HepG2 (cell line): ENCODE data around the gene PRR23E. TPM values are rescaled to one million over a fixed set of nuclear protein-coding genes. Genes with fewer than 3 reads are reported as not detected.

Source experiments
- CERS6 ChIP-seq: sonication (generic); formaldehyde crosslinking; IDR thresholded peaks from 2 replicates; pipeline ENCODE4 v1.5.0; 2020; ENCODE audit warnings: missing genetic modification reagents
- CTCF ChIP-seq: sonication (generic); formaldehyde crosslinking; IDR thresholded peaks from 2 replicates; pipeline ENCODE4 v1.5.0; 2020; ENCODE audit warnings: mild to moderate bottlenecking, missing genetic modification reagents, moderate library complexity
- HMGXB3 ChIP-seq: sonication (generic); formaldehyde crosslinking; IDR thresholded peaks from 2 replicates; pipeline ENCODE4 v1.4.0; 2020; ENCODE audit warnings: missing genetic modification reagents, borderline replicate concordance
- NR2F2 ChIP-seq: IDR thresholded peaks from 2 replicates; pipeline ENCODE4 v1.6.1; 2012; ENCODE audit warnings: low read depth, inconsistent platforms, borderline replicate concordance
- RERE ChIP-seq: IDR thresholded peaks from 2 replicates; pipeline ENCODE4 v1.6.1; 2016; ENCODE audit warnings: low read depth, missing genetic modification reagents, missing compliant biosample characterization
- SCMH1 ChIP-seq: sonication (generic); formaldehyde crosslinking; IDR thresholded peaks from 2 replicates; pipeline ENCODE4 v1.9.0; 2021; ENCODE audit warnings: missing genetic modification reagents, mild to moderate bottlenecking, borderline replicate concordance
- SUZ12 ChIP-seq: fragments of 150-350 bp; IDR thresholded peaks from 2 replicates; pipeline ENCODE4 v1.6.1; 2014; ENCODE audit warnings: low read depth, low read length
- TAF1 ChIP-seq: sonication (generic); formaldehyde crosslinking; IDR thresholded peaks from 2 replicates; pipeline ENCODE4 v1.4.0; 2020; ENCODE audit warnings: missing genetic modification reagents
- THRA ChIP-seq: sonication (generic); formaldehyde crosslinking; IDR thresholded peaks from 2 replicates; pipeline ENCODE4 v1.4.0; 2020; ENCODE audit warnings: missing genetic modification reagents, borderline replicate concordance
- ZFAT ChIP-seq: sonication (generic); formaldehyde crosslinking; conservative IDR thresholded peaks from 2 replicates; pipeline ENCODE4 v1.8.1; 2023; ENCODE audit warnings: missing genetic modification reagents, inconsistent platforms
- ZMAT3 ChIP-seq: sonication (generic); formaldehyde crosslinking; conservative IDR thresholded peaks from 2 replicates; pipeline ENCODE4 v1.7.0; 2021; ENCODE audit warnings: missing genetic modification reagents
- ZMYM3 ChIP-seq: sonication (generic); formaldehyde crosslinking; IDR thresholded peaks from 2 replicates; pipeline ENCODE4 v1.5.1; 2020; ENCODE audit warnings: mild to moderate bottlenecking, missing genetic modification reagents
- ZNF747 ChIP-seq: sonication (generic); formaldehyde crosslinking; IDR thresholded peaks from 2 replicates; pipeline ENCODE4 v1.8.1; 2023; ENCODE audit warnings: missing genetic modification reagents, mild to moderate bottlenecking, borderline replicate concordance
- polyA plus RNA-seq, 8 experiments: library from polyadenylated mRNA; depleted of rRNA in 3 of 8; stranded (reverse) in 7 of 8; unstranded in 1 of 8; fragments of >200 nt; fragmentation: Illumina TruSeq in 4 of 8; extraction: Trizol in 4 of 8; gene quantifications; 2 replicates each; pipeline versions ENCODE4 v1.2.1 to v1.2.3, GENCODE V29; 2011 to 2016; ENCODE audit warnings: low read depth in 4 of 8, missing spikeins in 1 of 8, mixed read lengths in 1 of 8; ENCODE audit not compliant: insufficient read depth in 1 of 8
- total RNA-seq, 5 experiments: library from RNA; depleted of rRNA; stranded (reverse); fragments of >200 nt; fragmentation: Illumina TruSeq; extraction: Trizol; gene quantifications; 2 replicates each; pipeline ENCODE4 v1.2.3, GENCODE V29; 2016; ENCODE audit warnings: low read depth in 1 of 5

Gene PRR23E
- total and polyA plus RNA-seq, 2 of the 13 experiments (the other 11 are each of a cell fraction or from before 2014, with no cell fraction given): not detected

DNA sequence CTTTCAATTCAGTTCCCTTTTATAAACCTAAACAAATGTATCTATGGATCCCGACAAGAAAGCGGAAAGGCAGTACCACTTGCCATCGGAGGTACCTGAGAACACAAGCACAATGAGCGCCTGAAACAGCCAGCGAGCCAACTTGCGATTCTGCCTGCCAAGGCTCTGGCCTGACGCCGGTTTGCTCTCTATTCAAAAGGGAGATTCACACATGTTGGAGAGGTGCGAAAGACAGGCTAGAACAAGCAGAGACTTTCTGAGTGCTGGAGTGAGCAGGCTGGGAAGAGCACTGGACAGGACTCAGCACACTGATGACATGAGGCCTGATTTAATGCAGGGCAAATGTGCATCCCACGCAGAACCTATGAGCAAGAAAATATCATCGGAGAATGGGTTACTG lies 17.7 kb upstream of the PRR23E start (continued):
- TF ChIP-seq RERE (CRISPR knock-in tag) (no peak), ZNF747 (no peak), THRA (CRISPR knock-in tag) (no peak), SUZ12 (no peak), ZFAT (CRISPR knock-in tag) (no peak), ZMAT3 (CRISPR knock-in tag) (no peak), SCMH1 (CRISPR knock-in tag) (no peak), ZMYM3 (CRISPR knock-in tag) (no peak), TAF1 (CRISPR knock-in tag) (no peak), HMGXB3 (CRISPR knock-in tag) (no peak), CTCF (CRISPR knock-in tag) (no peak), CERS6 (CRISPR knock-in tag) (no peak), NR2F2 (no peak)
